Thyroid gland (tissue), 4 donors: ENCODE measurements around the gene IL37.

ENCODE experiments used
- CTCF ChIP-seq, 6 experiments: fragments of 200-600 bp in 3 of 6; fragments of 450-650 bp in 3 of 6; sonication (generic) in 3 of 6; IDR thresholded peaks; one replicate each; pipeline ENCODE4 v1.5.1; 2016 to 2019; ENCODE audit warnings: antibody characterized with exemption in 6 of 6, mild to moderate bottlenecking in 2 of 6, inconsistent platforms in 1 of 6, moderate library complexity in 1 of 6
- POLR2A ChIP-seq, 2 donors: fragments of 450-650 bp; IDR thresholded peaks; one replicate each; pipeline ENCODE4 v1.6.1; 2017; ENCODE audit warnings: antibody characterized with exemption in 2 of 2, mild to moderate bottlenecking in 2 of 2, moderate library complexity in 1 of 2

- no peak for TF ChIP-seq CTCF (IDR thresholded peaks at IDR 0.05)
- no peak for TF ChIP-seq POLR2A (IDR thresholded peaks at IDR 0.05)
These were observed 49.4 kb downstream of the IL37 start for GRCh38 chr2:112960230-112960825.
